HepG2 (cell line): ENCODE measurements around the gene SETD5. TPM values are rescaled to one million over a fixed set of nuclear protein-coding genes. Genes with fewer than 3 reads are reported as not detected.

Source experiments
- DR1 ChIP-seq: sonication (generic); formaldehyde crosslinking; IDR thresholded peaks from 2 replicates; pipeline ENCODE4 v1.8.0; 2021; ENCODE audit warnings: mild to moderate bottlenecking, missing genetic modification reagents, inconsistent platforms
- ISL2 ChIP-seq: sonication (generic); formaldehyde crosslinking; IDR thresholded peaks from 2 replicates; pipeline ENCODE4 v1.5.0; 2020; ENCODE audit warnings: missing genetic modification reagents
- KDM1A ChIP-seq: IDR thresholded peaks from 2 replicates; pipeline ENCODE4 v1.6.1; 2016; ENCODE audit warnings: missing compliant biosample characterization
- MYC ChIP-seq: sonication (generic); formaldehyde crosslinking; IDR thresholded peaks from 2 replicates; pipeline ENCODE4 v1.9.0; 2021; ENCODE audit warnings: missing genetic modification reagents, borderline replicate concordance
- ZNF7 ChIP-seq: IDR thresholded peaks from 2 replicates; pipeline ENCODE4 v1.6.1; 2016; ENCODE audit warnings: missing biosample characterization, missing genetic modification reagents
- ZNF777 ChIP-seq: sonication (generic); formaldehyde crosslinking; IDR thresholded peaks from 2 replicates; pipeline ENCODE4 v1.4.0; 2020; ENCODE audit warnings: missing genetic modification reagents
- polyA plus RNA-seq, 8 experiments: library from polyadenylated mRNA; depleted of rRNA in 3 of 8; stranded (reverse) in 7 of 8; unstranded in 1 of 8; fragments of >200 nt; fragmentation: Illumina TruSeq in 4 of 8; extraction: Trizol in 4 of 8; gene quantifications; 2 replicates each; pipeline versions ENCODE4 v1.2.1 to v1.2.3, GENCODE V29; 2011 to 2016; ENCODE audit warnings: low read depth in 4 of 8, missing spikeins in 1 of 8, mixed read lengths in 1 of 8; ENCODE audit not compliant: insufficient read depth in 1 of 8
- total RNA-seq, 5 experiments: library from RNA; depleted of rRNA; stranded (reverse); fragments of >200 nt; fragmentation: Illumina TruSeq; extraction: Trizol; gene quantifications; 2 replicates each; pipeline ENCODE4 v1.2.3, GENCODE V29; 2016; ENCODE audit warnings: low read depth in 1 of 5
- TF ChIP-seq, protein P1 (sequence below), 2 experiments: sonication (generic) in 1 of 2; formaldehyde crosslinking in 1 of 2; IDR thresholded peaks; 2 replicates each; pipeline versions ENCODE4 v1.6.1 to v1.9.0; 2014 to 2022; ENCODE audit warnings: antibody characterized with exemption in 1 of 2, borderline replicate concordance in 1 of 2, inconsistent platforms in 1 of 2, low read depth in 1 of 2, missing genetic modification reagents in 1 of 2
- TF ChIP-seq, protein P2 (sequence below): sonication (generic); formaldehyde crosslinking; IDR thresholded peaks from 2 replicates; pipeline ENCODE4 v1.4.0; 2020; ENCODE audit warnings: mild to moderate bottlenecking, missing genetic modification reagents
- TF ChIP-seq, protein P3 (sequence below): sonication (generic); formaldehyde crosslinking; IDR thresholded peaks from 2 replicates; pipeline ENCODE4 v1.4.0; 2020; ENCODE audit warnings: missing genetic modification reagents, borderline replicate concordance
- TF ChIP-seq, protein P4 (sequence below): IDR thresholded peaks from 2 replicates; pipeline ENCODE4 v1.6.1; 2016; ENCODE audit warnings: missing compliant biosample characterization, missing genetic modification reagents, borderline replicate concordance

Gene SETD5
- total and polyA plus RNA-seq, 2 of the 13 experiments (the other 11 are each of a cell fraction or from before 2014, with no cell fraction given), result 46.8 to 95.8 TPM

DNA sequence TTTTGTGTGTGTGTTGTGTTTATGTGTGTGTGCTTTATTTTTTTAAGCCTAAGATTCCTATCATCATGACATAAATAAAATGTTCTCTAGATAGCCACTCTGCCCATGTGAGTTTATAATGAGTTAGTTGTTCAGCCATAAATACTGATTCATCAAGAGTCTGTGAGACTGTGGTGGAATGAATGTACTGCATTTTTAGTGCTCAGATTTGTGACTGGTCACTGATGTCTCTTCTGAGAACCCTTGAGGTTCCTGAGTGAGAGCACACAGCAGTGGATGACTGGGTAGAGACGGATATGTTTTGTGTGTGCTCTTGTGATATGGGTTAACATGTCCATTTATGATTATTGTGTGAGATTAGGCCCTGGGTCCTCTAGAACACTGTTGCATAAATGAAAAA is 51.2 kb downstream of the SETD5 start (continued):
- TF ChIP-seq, protein P1, sequence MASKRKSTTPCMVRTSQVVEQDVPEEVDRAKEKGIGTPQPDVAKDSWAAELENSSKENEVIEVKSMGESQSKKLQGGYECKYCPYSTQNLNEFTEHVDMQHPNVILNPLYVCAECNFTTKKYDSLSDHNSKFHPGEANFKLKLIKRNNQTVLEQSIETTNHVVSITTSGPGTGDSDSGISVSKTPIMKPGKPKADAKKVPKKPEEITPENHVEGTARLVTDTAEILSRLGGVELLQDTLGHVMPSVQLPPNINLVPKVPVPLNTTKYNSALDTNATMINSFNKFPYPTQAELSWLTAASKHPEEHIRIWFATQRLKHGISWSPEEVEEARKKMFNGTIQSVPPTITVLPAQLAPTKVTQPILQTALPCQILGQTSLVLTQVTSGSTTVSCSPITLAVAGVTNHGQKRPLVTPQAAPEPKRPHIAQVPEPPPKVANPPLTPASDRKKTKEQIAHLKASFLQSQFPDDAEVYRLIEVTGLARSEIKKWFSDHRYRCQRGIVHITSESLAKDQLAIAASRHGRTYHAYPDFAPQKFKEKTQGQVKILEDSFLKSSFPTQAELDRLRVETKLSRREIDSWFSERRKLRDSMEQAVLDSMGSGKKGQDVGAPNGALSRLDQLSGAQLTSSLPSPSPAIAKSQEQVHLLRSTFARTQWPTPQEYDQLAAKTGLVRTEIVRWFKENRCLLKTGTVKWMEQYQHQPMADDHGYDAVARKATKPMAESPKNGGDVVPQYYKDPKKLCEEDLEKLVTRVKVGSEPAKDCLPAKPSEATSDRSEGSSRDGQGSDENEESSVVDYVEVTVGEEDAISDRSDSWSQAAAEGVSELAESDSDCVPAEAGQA (IDR thresholded peaks at IDR 0.05; ENCODE audit: low read depth), result no peak
- TF ChIP-seq, protein P1 (CRISPR knock-in tag; IDR thresholded peaks at IDR 0.05; ENCODE audit: borderline replicate concordance), result no peak
- TF ChIP-seq, protein P2, sequence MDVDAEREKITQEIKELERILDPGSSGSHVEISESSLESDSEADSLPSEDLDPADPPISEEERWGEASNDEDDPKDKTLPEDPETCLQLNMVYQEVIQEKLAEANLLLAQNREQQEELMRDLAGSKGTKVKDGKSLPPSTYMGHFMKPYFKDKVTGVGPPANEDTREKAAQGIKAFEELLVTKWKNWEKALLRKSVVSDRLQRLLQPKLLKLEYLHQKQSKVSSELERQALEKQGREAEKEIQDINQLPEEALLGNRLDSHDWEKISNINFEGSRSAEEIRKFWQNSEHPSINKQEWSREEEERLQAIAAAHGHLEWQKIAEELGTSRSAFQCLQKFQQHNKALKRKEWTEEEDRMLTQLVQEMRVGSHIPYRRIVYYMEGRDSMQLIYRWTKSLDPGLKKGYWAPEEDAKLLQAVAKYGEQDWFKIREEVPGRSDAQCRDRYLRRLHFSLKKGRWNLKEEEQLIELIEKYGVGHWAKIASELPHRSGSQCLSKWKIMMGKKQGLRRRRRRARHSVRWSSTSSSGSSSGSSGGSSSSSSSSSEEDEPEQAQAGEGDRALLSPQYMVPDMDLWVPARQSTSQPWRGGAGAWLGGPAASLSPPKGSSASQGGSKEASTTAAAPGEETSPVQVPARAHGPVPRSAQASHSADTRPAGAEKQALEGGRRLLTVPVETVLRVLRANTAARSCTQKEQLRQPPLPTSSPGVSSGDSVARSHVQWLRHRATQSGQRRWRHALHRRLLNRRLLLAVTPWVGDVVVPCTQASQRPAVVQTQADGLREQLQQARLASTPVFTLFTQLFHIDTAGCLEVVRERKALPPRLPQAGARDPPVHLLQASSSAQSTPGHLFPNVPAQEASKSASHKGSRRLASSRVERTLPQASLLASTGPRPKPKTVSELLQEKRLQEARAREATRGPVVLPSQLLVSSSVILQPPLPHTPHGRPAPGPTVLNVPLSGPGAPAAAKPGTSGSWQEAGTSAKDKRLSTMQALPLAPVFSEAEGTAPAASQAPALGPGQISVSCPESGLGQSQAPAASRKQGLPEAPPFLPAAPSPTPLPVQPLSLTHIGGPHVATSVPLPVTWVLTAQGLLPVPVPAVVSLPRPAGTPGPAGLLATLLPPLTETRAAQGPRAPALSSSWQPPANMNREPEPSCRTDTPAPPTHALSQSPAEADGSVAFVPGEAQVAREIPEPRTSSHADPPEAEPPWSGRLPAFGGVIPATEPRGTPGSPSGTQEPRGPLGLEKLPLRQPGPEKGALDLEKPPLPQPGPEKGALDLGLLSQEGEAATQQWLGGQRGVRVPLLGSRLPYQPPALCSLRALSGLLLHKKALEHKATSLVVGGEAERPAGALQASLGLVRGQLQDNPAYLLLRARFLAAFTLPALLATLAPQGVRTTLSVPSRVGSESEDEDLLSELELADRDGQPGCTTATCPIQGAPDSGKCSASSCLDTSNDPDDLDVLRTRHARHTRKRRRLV (CRISPR knock-in tag), result no peak
- TF ChIP-seq, protein P3, sequence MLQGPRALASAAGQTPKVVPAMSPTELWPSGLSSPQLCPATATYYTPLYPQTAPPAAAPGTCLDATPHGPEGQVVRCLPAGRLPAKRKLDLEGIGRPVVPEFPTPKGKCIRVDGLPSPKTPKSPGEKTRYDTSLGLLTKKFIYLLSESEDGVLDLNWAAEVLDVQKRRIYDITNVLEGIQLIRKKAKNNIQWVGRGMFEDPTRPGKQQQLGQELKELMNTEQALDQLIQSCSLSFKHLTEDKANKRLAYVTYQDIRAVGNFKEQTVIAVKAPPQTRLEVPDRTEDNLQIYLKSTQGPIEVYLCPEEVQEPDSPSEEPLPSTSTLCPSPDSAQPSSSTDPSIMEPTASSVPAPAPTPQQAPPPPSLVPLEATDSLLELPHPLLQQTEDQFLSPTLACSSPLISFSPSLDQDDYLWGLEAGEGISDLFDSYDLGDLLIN (CRISPR knock-in tag), result no peak
- TF ChIP-seq ZNF777, result no peak
- TF ChIP-seq ISL2, result no peak
- no peak for TF ChIP-seq KDM1A
- TF ChIP-seq MYC (CRISPR knock-in tag), result no peak
- TF ChIP-seq, protein P4, sequence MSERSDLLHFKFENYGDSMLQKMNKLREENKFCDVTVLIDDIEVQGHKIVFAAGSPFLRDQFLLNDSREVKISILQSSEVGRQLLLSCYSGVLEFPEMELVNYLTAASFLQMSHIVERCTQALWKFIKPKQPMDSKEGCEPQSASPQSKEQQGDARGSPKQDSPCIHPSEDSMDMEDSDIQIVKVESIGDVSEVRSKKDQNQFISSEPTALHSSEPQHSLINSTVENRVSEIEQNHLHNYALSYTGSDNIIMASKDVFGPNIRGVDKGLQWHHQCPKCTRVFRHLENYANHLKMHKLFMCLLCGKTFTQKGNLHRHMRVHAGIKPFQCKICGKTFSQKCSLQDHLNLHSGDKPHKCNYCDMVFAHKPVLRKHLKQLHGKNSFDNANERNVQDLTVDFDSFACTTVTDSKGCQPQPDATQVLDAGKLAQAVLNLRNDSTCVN (CRISPR knock-in tag), result no peak
- no peak for TF ChIP-seq DR1 (CRISPR knock-in tag)
- no peak for TF ChIP-seq ZNF7
- TF ChIP-seq, all 625 proteins: peak for 0
